ENCODE measurements around the gene PRAC2.

The PRAC2 gene

DNA sequence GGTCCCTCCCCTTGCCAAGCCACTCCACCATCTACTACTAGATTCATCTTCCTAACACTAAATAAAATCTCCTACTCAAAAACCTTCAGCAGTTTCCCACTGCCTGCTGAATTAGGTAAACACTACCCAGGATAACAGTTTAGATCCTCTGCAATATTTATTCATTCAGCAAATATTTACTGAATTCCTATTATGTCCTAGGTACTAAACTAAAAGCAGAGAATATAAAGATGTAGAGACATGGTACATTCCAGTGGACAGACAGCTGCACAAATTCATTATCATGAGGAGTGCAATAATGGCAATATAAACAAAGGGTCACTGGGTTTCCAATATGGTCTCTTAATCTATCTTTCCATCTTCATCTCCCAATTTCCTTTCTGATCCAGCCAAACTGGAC, 36.3 kb downstream of the PRAC2 start:
- Histone ChIP-seq H4K20me1 (ENCODE audit: control insufficient read depth, insufficient read depth, low read depth, low read length) (no peaks in the 10 kb centered on the region), H3K4me3 (ENCODE audit: low read length) (no peak overlapping the region), H3K36me3 (ENCODE audit: control insufficient read depth, low read length) (no peaks in the 10 kb centered on the region), H3K27ac (ENCODE audit: low read depth, low read length) (no peak overlapping the region), H3K9me2 (replicated peaks; ENCODE audit: control insufficient read depth, low read length) (no peaks in the 10 kb centered on the region), H3K4me1 (ENCODE audit: control insufficient read depth, low read length) (no peaks in the 10 kb centered on the region), H3F3A (ENCODE audit: control insufficient read depth, insufficient read depth) (no peaks in the 10 kb centered on the region), H3K27me3 (ENCODE audit: control insufficient read depth, low read length) (peaks cover 37% of the 10 kb centered on the region), H3K79me2 (ENCODE audit: control insufficient read depth, low read length) (no peaks in the 10 kb centered on the region), H3K4me2 (ENCODE audit: low read length) (no peak overlapping the region), H3K9me3 (ENCODE audit: control insufficient read depth, insufficient read depth, low read length) (no peaks in the 10 kb centered on the region)
- TF ChIP-seq, protein P1, sequence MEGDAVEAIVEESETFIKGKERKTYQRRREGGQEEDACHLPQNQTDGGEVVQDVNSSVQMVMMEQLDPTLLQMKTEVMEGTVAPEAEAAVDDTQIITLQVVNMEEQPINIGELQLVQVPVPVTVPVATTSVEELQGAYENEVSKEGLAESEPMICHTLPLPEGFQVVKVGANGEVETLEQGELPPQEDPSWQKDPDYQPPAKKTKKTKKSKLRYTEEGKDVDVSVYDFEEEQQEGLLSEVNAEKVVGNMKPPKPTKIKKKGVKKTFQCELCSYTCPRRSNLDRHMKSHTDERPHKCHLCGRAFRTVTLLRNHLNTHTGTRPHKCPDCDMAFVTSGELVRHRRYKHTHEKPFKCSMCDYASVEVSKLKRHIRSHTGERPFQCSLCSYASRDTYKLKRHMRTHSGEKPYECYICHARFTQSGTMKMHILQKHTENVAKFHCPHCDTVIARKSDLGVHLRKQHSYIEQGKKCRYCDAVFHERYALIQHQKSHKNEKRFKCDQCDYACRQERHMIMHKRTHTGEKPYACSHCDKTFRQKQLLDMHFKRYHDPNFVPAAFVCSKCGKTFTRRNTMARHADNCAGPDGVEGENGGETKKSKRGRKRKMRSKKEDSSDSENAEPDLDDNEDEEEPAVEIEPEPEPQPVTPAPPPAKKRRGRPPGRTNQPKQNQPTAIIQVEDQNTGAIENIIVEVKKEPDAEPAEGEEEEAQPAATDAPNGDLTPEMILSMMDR (IDR thresholded peaks at IDR 0.05; ENCODE audit: low read depth, low read length, poor library complexity, severe bottlenecking) = no peak
- no peak for TF ChIP-seq EZH2phosphoT487 (IDR thresholded peaks at IDR 0.05; ENCODE audit: borderline replicate concordance, low read length)

DNA sequence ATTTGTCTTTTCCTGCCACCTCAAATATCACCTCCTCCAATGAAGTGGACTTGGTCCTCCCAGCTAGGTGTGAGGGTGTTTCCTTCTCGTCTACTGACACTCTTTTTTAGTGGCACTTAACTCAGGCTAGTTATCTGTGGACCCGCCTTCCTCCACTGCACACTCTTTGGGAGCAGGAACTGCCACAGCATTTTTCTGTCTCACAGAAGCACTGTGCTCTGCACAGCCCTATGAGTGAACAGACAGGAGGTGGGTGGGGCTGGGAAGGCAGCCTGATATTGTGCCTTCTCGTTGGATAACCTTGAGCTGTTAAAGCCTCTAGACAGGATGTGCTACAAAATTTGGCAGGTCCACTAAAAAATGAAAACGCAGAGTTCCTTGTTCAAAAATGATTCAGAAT, 37.4 kb downstream of the PRAC2 start:
- H4K20me1 ChIP-seq (ENCODE audit: control insufficient read depth, insufficient read depth, low read depth, low read length) = no peaks in the 10 kb centered on the region
- H3K4me1 ChIP-seq (ENCODE audit: control insufficient read depth, low read length) = no peaks in the 10 kb centered on the region
- TF ChIP-seq, protein P1 (IDR thresholded peaks at IDR 0.05; ENCODE audit: low read depth, low read length, poor library complexity, severe bottlenecking) = no peak
- TF ChIP-seq EZH2phosphoT487 (IDR thresholded peaks at IDR 0.05; ENCODE audit: borderline replicate concordance, low read length) = no peak
- no peaks in the 10 kb centered on the region for H3K79me2 ChIP-seq (ENCODE audit: control insufficient read depth, low read length)
- no peak overlapping the region for H3K4me3 ChIP-seq (ENCODE audit: low read length)
- no peaks in the 10 kb centered on the region for H3F3A ChIP-seq (ENCODE audit: control insufficient read depth, insufficient read depth)
- H3K27me3 ChIP-seq (ENCODE audit: control insufficient read depth, low read length) = peaks cover 33% of the 10 kb centered on the region
- H3K27ac ChIP-seq (ENCODE audit: low read depth, low read length) = no peak overlapping the region
- H3K9me3 ChIP-seq (ENCODE audit: control insufficient read depth, insufficient read depth, low read length) = no peaks in the 10 kb centered on the region
- H3K9me2 ChIP-seq (replicated peaks; ENCODE audit: control insufficient read depth, low read length) = no peaks in the 10 kb centered on the region
- no peaks in the 10 kb centered on the region for H3K36me3 ChIP-seq (ENCODE audit: control insufficient read depth, low read length)
- H3K4me2 ChIP-seq (ENCODE audit: low read length) = no peak overlapping the region

DNA sequence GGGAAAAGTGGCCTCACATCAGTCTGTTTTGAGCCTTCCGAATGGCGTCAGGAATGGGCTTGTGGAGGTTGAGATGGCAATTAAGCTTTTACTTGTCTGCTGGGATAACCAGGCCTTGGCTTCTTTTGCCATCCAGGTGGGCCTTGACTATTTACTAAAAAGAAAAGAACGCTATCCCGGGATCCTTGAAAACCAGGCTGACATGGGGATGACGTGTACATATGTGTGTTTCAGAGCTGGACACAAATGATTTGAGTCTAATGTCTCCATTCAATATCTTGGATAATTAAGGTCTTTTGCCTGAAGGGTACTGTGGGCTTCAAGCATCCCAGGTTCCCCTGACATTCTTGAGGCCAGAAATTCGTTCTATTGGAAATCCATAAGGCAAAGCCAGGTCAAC, 38.1 kb downstream of the PRAC2 start:
- no peaks in the 10 kb centered on the region for H3K36me3 ChIP-seq (ENCODE audit: control insufficient read depth, low read length)
- H3K27me3 ChIP-seq (ENCODE audit: control insufficient read depth, low read length) = peaks cover 33% of the 10 kb centered on the region
- TF ChIP-seq EZH2phosphoT487 (IDR thresholded peaks at IDR 0.05; ENCODE audit: borderline replicate concordance, low read length) = no peak
- TF ChIP-seq, protein P1 (IDR thresholded peaks at IDR 0.05; ENCODE audit: low read depth, low read length, poor library complexity, severe bottlenecking) = no peak
- no peak overlapping the region for H3K4me2 ChIP-seq (ENCODE audit: low read length)
- H3K4me1 ChIP-seq (ENCODE audit: control insufficient read depth, low read length) = no peaks in the 10 kb centered on the region
- no peaks in the 10 kb centered on the region for H3F3A ChIP-seq (ENCODE audit: control insufficient read depth, insufficient read depth)
- H4K20me1 ChIP-seq (ENCODE audit: control insufficient read depth, insufficient read depth, low read depth, low read length) = no peaks in the 10 kb centered on the region
- H3K79me2 ChIP-seq (ENCODE audit: control insufficient read depth, low read length) = no peaks in the 10 kb centered on the region
- H3K4me3 ChIP-seq (ENCODE audit: low read length) = no peak overlapping the region
- no peak overlapping the region for H3K27ac ChIP-seq (ENCODE audit: low read depth, low read length)
- H3K9me2 ChIP-seq (replicated peaks; ENCODE audit: control insufficient read depth, low read length) = no peaks in the 10 kb centered on the region
- no peaks in the 10 kb centered on the region for H3K9me3 ChIP-seq (ENCODE audit: control insufficient read depth, insufficient read depth, low read length)

Measured in DOHH2 (cell line).